Lower leg skin (tissue), 4 donors: ENCODE measurements around the gene HLA-G. TPM values are rescaled to one million over a fixed set of nuclear protein-coding genes. Genes with fewer than 3 reads are reported as not detected.
"Not testable (repeated sequence)": the region's sequence is repeated elsewhere in the genome, so short reads cannot be mapped to it uniquely, and the experiment has no call there.

Experiments used
- DNase-seq, 2 donors: peaks; one replicate each; pipeline ENCODE4 v3.0.0-alpha.2; 2019; ENCODE audit warnings: low spot score in 2 of 2
- H3K4me3 ChIP-seq: fragments of 200-600 bp; sonication (generic); 2 replicates; pipeline ENCODE4 v1.5.1; 2017; ENCODE audit warnings: mild to moderate bottlenecking, low read depth; ENCODE audit not compliant: poor library complexity, severe bottlenecking
- POLR2A ChIP-seq, 2 donors: fragments of 450-650 bp; IDR thresholded peaks; one replicate each; pipeline ENCODE4 v1.6.1; 2016 to 2017; ENCODE audit warnings: antibody characterized with exemption in 2 of 2, mild to moderate bottlenecking in 1 of 2, moderate library complexity in 1 of 2
- WGBS, 2 donors: methylation state at CpG; one replicate each; pipeline ENCODE4 v1.1.5; 2018; 5-methylcytosine and 5-hydroxymethylcytosine counted together
- intact Hi-C: fragments of 100-400 bp; cut with DNase I; formaldehyde crosslinking; loops from one replicate; pipeline ENCODE4 v1.15.0; 2023; ENCODE audit warnings: low total_unique reads
- total RNA-seq, 4 donors: library from RNA; depleted of rRNA; stranded (reverse); fragments of >200 nt; gene quantifications; one replicate each; pipeline ENCODE4 v1.1.0, GENCODE V29; 2016
- TF ChIP-seq, protein P1 (sequence below), 3 donors: fragments of 450-650 bp; IDR thresholded peaks; one replicate each; pipeline ENCODE4 v1.5.1; 2016; ENCODE audit warnings: antibody characterized with exemption in 3 of 3, mild to moderate bottlenecking in 3 of 3, moderate library complexity in 2 of 3

Gene HLA-G
- total RNA-seq: under 1 TPM in 1 of 4 donors, not detected in 3; 0.29 TPM

DNA sequence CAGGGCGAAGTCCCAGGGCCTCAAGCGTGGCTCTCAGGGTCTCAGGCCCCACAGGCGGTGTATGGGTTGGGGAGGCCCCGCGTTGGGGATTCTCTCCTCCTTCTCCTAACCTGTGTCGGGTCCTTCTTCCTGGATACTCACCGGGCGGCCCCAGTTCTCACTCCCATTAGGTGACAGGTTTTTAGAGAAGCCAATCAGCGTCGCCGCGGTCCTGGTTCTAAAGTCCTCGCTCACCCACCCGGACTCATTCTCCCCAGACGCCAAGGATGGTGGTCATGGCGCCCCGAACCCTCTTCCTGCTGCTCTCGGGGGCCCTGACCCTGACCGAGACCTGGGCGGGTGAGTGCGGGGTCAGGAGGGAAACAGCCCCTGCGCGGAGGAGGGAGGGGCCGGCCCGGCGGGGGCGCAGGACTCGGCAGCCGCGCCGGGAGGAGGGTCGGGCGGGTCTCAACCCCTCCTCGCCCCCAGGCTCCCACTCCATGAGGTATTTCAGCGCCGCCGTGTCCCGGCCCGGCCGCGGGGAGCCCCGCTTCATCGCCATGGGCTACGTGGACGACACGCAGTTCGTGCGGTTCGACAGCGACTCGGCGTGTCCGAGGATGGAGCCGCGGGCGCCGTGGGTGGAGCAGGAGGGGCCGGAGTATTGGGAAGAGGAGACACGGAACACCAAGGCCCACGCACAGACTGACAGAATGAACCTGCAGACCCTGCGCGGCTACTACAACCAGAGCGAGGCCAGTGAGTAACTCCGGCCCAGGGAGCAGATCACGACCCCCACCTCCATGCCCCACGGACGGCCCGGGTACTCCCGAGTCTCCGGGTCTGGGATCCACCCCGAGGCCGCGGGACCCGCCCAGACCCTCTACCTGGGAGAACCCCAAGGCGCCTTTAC is at the start of gene HLA-G:
Gene HLA-G, plus strand, starts transcription at position 247 of the 892 bp plus-strand sequence. Its CDS starts 20 bp downstream, at position 267.
- intact Hi-C loops: no loop called here
- no peak for TF ChIP-seq POLR2A (IDR thresholded peaks at IDR 0.05)
- TF ChIP-seq, protein P1, sequence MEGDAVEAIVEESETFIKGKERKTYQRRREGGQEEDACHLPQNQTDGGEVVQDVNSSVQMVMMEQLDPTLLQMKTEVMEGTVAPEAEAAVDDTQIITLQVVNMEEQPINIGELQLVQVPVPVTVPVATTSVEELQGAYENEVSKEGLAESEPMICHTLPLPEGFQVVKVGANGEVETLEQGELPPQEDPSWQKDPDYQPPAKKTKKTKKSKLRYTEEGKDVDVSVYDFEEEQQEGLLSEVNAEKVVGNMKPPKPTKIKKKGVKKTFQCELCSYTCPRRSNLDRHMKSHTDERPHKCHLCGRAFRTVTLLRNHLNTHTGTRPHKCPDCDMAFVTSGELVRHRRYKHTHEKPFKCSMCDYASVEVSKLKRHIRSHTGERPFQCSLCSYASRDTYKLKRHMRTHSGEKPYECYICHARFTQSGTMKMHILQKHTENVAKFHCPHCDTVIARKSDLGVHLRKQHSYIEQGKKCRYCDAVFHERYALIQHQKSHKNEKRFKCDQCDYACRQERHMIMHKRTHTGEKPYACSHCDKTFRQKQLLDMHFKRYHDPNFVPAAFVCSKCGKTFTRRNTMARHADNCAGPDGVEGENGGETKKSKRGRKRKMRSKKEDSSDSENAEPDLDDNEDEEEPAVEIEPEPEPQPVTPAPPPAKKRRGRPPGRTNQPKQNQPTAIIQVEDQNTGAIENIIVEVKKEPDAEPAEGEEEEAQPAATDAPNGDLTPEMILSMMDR (IDR thresholded peaks at IDR 0.05): no peak
- no peak for DNase-seq
- 11 to 16% methylated on average over 40 to 69 of the region's 75 CpGs for WGBS, 2 donors
- no peak within 1 kb of the TSS for H3K4me3 ChIP-seq

DNA sequence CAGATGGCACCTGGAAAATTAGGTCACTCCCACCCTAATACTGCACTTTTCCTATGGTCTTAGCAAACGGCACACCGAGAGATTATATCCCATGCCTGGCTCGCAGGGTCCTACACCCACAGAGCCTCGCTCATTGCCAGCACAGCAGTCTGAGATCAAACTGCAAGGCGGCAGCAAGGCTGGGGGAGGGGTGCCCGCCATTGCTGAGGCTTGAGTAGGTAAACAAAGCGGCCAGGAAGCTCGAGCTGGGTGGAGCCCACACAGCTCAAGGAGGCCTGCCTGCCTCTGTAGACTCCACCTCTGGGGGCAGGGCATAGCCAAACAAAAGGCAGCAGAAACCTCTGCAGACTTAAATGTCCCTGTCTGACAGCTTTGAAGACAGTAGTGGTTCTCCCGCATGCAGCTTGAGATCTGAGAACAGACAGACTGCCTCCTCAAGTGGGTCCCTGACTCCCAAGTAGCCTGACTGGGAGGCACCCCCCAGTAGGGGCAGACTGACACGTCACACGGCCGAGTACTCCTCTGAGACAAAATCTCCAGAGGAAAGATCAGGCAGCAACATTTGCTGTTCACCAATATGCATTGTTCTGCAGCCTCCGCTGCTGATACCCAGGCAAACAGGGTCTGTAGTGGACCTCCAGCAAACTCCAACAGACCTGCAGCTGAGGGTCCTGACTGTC is 47.5 kb upstream of the HLA-G start:
- intact Hi-C loops, DNase-seq, H3K4me3 ChIP-seq: not testable (repeated sequence)
- 75 to 80% methylated on average over 13 of the region's 13 CpGs for WGBS, 2 donors

DNA sequence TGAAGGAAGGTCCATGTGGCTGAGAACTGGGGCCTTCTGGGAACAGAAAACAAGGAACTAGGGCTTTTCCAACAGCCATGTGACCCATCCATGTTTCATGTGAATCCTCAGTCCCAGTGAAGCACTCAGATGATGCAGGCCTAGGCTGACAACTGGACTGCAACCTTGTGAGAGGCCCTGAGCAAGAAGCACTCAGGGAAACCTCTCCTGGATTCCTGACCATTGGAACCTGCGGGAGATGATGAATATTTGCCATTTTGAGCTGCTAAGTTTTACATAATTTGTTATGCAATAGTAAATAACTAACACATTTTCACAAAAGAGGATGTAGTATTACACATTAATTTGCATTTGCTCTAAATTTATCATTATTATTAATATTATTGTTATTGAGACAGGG is 38.4 kb upstream of the HLA-G start:
- 93 to 96% methylated on average over 1 of the region's 1 CpG for WGBS, 2 donors
- no peak for TF ChIP-seq POLR2A (IDR thresholded peaks at IDR 0.05)
- TF ChIP-seq, protein P1 (IDR thresholded peaks at IDR 0.05): no peak
- no peak for DNase-seq
- intact Hi-C loops: no loop called here
- H3K4me3 ChIP-seq: no peak overlapping the region

DNA sequence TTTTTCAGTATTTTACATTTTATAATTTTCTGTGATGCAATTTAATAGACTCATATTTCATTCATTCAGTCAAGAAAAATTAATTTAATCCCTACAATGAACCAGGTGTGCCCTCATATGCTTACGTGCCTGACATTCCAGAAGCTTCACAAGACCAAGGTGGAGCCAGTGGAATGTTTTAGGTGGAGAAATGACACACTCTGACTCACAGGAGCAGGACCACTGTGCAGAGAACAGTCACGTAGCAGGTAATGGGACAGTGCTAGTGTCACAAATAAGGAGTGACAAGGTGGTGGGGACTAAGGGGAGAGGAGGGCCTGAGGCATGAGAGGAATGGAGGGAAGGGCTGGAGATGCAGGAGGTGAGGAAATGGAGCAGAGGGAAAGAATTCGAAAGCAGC is 37.0 kb upstream of the HLA-G start:
- 55 to 66% methylated on average over 3 of the region's 3 CpGs for WGBS, 2 donors
- DNase-seq: no peak
- TF ChIP-seq POLR2A (IDR thresholded peaks at IDR 0.05): no peak
- TF ChIP-seq, protein P1 (IDR thresholded peaks at IDR 0.05): no peak

DNA sequence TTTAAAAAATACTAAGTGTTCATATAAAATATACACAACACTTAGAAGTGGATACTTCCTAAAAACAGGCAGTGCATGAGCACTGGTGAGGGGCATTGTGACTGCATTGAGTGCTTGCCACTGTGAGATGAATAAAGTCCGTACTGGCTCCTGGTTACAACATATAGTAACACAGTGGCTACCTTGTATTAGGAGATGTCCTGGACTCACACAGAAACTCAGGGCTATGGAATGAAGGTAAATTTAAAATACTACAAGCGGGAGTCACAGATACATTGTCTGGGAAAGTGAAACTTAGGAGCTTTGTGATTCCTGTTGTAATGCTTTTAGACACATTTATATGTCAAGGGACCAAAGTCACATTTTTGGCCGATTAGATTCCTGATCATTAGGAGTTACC is 36.5 kb upstream of the HLA-G start:
- no peak overlapping the region for H3K4me3 ChIP-seq

More for the DNA sequence above, 37.0 kb upstream of the HLA-G start:
- intact Hi-C loops: no loop called here
- no peak overlapping the region for H3K4me3 ChIP-seq

DNA sequence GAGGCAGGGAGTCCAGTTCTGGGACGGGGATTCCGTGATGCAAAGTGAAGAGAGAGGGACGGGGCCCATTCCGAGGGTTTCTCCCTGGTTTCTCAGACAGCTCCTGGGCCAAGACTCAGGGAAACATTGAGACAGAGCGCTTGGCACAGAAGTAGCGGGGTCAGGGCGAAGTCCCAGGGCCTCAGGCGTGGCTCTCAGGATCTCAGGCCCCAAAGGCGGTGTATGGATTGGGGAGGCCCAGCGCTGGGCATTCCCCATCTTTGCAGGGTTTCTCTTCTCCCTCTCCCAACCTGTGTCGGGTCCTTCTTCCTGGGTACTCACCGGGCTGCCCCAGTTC is 35.9 kb upstream of the HLA-G start:
- peak overlapping the region; percentile 37 for H3K4me3 ChIP-seq
- TF ChIP-seq, protein P1 (IDR thresholded peaks at IDR 0.05): no peak
- no peak for DNase-seq
- 55 to 67% methylated on average over 12 of the region's 12 CpGs for WGBS, 2 donors
- intact Hi-C loops: no loop called here

More for the DNA sequence above, 36.5 kb upstream of the HLA-G start:
- intact Hi-C loops: no loop called here
- DNase-seq: no peak
- 69 to 76% methylated on average over 3 of the region's 3 CpGs for WGBS, 2 donors
- TF ChIP-seq POLR2A (IDR thresholded peaks at IDR 0.05): no peak
- TF ChIP-seq, protein P1 (IDR thresholded peaks at IDR 0.05): no peak
